GM21717 (cell line): Measurements from ENCODE around the gene IL13.
A peak's percentile ranks its signal among the peaks of the same experiment; 100 is the strongest.
"Not testable (repeated sequence)": the region's sequence is repeated elsewhere in the genome, so short reads cannot be mapped to it uniquely, and the experiment has no call there.

Source experiments
- ATAC-seq: cut with Tn5 transposase; IDR thresholded peaks from one replicate; pipeline ENCODE4 v1.9.1; 2021; ENCODE audit warnings: mild to moderate bottlenecking, moderate library complexity; ENCODE audit not compliant: unreplicated experiment

The IL13 gene

GRCh38 chr5:132657676-132658380, at the start of gene IL13:
IL13 (plus strand) TSS chr5:132658173; CDS start chr5:132658187, 14 bp downstream.
- ATAC-seq: no peak

GRCh38 chr5:132611965-132612364, 46.0 kb upstream of the IL13 start:
- no peak for ATAC-seq

GRCh38 chr5:132612846-132613245, 45.1 kb upstream of the IL13 start:
- no peak for ATAC-seq

- ATAC-seq: no peak
Measured at GRCh38 chr5:132621699-132622098, 36.3 kb upstream of the IL13 start.

GRCh38 chr5:132622608-132623007, 35.4 kb upstream of the IL13 start:
- no peak for ATAC-seq

- no peak for ATAC-seq
Measured at GRCh38 chr5:132627470-132627869, 30.5 kb upstream of the IL13 start.

- ATAC-seq: no peak
Measured at GRCh38 chr5:132628814-132629213, 29.2 kb upstream of the IL13 start.

GRCh38 chr5:132629230-132629944, 28.6 kb upstream of the IL13 start:
- ATAC-seq: peak; percentile 67

- not testable (repeated sequence) for ATAC-seq
Measured at GRCh38 chr5:132633587-132633986, 24.4 kb upstream of the IL13 start.

GRCh38 chr5:132635873-132636272, 22.1 kb upstream of the IL13 start:
- peak; percentile 40 for ATAC-seq

- ATAC-seq: no peak
Measured at GRCh38 chr5:132637241-132637640, 20.7 kb upstream of the IL13 start.

GRCh38 chr5:132639706-132640130, 18.3 kb upstream of the IL13 start:
- peak; percentile 71 for ATAC-seq

- no peak for ATAC-seq
Measured at GRCh38 chr5:132640613-132641012, 17.4 kb upstream of the IL13 start.

- peak; percentile 39 for ATAC-seq
Measured at GRCh38 chr5:132641241-132641723, 16.7 kb upstream of the IL13 start.

- ATAC-seq: no peak
Measured at GRCh38 chr5:132641841-132642240, 16.1 kb upstream of the IL13 start.

GRCh38 chr5:132644177-132644576, 13.8 kb upstream of the IL13 start:
- no peak for ATAC-seq

GRCh38 chr5:132646583-132647266, 11.2 kb upstream of the IL13 start:
- ATAC-seq: no peak

GRCh38 chr5:132647473-132647872, 10.5 kb upstream of the IL13 start:
- ATAC-seq: no peak

- ATAC-seq: no peak
Measured at GRCh38 chr5:132648355-132648754, 9.6 kb upstream of the IL13 start.

- no peak for ATAC-seq
Measured at GRCh38 chr5:132651838-132652469, 6.0 kb upstream of the IL13 start.

- ATAC-seq: no peak
Measured at GRCh38 chr5:132653716-132654115, 4.3 kb upstream of the IL13 start.
